GM12873 (cell line): ENCODE results near the gene SPAG17.

ENCODE experiments used
- TF ChIP-seq, protein P1 (sequence below): IDR thresholded peaks from 2 replicates; pipeline ENCODE4 v1.5.1; 2012; ENCODE audit warnings: low read depth, mild to moderate bottlenecking, moderate library complexity, low read length, control low read depth; ENCODE audit not compliant: insufficient read depth; ENCODE audit errors: missing control alignments

Gene SPAG17

DNA sequence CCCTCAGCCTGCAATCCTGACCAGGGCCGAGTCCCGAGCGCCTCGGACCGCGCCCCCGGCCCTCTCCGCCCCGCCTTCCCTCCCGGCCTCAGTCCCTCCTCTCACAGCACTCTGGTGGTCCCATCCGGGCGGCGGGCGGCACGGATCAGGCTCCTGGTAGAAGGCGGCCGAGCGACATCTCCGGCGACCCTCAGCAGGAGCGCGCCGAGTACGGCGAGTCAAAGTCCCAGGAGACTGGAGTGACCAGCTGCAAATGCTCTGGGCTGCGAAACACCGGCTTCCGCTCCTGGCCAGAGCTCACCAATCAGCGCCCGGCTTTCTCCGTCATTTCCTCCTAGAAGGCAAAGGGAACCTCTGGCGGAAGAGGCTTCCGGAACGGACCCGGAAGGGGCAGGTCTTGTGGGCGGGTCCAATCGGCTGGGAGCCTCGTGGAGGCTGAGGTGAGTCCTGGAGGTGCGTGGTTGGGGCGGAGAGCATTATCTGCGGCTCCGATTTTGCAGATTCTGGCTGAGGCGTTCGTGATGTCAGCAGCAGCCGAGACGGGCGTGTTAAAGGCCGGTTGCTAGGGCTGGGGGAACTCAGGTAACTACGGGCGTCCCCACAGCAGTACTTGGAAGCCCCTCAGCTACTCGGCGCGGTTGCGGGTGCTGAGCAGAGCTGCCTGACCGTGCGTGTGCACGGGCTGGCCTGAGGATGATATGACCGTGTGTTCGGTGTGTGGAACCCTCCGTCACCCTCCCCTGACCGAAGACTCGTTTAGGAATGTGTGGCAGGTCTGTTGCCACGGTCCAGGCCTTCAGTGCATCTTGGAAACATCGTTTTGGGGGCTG, 255.5 kb downstream of the SPAG17 start, which contains the start of the genes GDAP2 and WDR3:
GDAP2 (minus strand) TSS at position 279 of the 830 bp plus-strand sequence. CDS start 9,264 bp downstream, outside the sequence.
WDR3 (plus strand) TSS at position 397 of the 830 bp plus-strand sequence. CDS start 3,581 bp downstream, outside the sequence.
- TF ChIP-seq, protein P1, sequence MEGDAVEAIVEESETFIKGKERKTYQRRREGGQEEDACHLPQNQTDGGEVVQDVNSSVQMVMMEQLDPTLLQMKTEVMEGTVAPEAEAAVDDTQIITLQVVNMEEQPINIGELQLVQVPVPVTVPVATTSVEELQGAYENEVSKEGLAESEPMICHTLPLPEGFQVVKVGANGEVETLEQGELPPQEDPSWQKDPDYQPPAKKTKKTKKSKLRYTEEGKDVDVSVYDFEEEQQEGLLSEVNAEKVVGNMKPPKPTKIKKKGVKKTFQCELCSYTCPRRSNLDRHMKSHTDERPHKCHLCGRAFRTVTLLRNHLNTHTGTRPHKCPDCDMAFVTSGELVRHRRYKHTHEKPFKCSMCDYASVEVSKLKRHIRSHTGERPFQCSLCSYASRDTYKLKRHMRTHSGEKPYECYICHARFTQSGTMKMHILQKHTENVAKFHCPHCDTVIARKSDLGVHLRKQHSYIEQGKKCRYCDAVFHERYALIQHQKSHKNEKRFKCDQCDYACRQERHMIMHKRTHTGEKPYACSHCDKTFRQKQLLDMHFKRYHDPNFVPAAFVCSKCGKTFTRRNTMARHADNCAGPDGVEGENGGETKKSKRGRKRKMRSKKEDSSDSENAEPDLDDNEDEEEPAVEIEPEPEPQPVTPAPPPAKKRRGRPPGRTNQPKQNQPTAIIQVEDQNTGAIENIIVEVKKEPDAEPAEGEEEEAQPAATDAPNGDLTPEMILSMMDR = no peak

DNA sequence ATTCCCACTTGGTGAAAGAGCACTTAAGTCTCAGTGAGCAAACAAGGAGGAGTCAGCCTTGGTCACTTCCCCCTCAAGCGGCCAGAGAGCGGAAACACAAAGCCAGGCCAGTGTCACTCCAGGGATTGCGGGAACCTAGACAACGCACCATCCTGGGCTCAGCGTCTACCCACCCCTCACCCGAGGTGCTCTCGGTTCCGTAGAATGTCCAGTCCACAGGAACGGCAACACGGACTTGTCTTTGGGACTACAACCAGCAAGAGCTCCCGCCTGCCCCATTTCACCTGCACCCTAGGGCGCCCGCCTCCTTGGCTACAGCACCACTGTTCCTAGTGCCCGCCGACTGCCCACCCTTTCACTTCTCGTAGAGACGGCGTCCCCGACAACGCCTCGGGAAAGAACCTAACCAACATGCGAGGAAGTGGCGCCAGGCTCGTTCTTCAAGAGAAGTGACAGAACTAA, 256.1 kb downstream of the SPAG17 start:
- TF ChIP-seq, protein P1 = peak; percentile 17

GRCh38 chr1:117925981-117926380, 259.0 kb downstream of the SPAG17 start:
- TF ChIP-seq, protein P1 = no peak

GRCh38 chr1:117921991-117922390, 263.0 kb downstream of the SPAG17 start:
- TF ChIP-seq, protein P1 = no peak

- TF ChIP-seq, protein P1 = no peak
Observed at GRCh38 chr1:117919376-117919775, 265.7 kb downstream of the SPAG17 start.

GRCh38 chr1:117911051-117911450, 274.0 kb downstream of the SPAG17 start:
- TF ChIP-seq, protein P1 = no peak

GRCh38 chr1:117905019-117905418, 280.0 kb downstream of the SPAG17 start:
- TF ChIP-seq, protein P1 = no peak
